SW480 (cell line): ENCODE data around the gene LAIR2.
"Not testable (repeated sequence)": the region's sequence is repeated elsewhere in the genome, so short reads cannot be mapped to it uniquely, and the experiment has no call there.

Experiments used
- DNase-seq: peaks from one replicate; pipeline ENCODE4 v3.0.0-alpha.2; 2016; ENCODE audit warnings: low spot score

The LAIR2 gene

DNA sequence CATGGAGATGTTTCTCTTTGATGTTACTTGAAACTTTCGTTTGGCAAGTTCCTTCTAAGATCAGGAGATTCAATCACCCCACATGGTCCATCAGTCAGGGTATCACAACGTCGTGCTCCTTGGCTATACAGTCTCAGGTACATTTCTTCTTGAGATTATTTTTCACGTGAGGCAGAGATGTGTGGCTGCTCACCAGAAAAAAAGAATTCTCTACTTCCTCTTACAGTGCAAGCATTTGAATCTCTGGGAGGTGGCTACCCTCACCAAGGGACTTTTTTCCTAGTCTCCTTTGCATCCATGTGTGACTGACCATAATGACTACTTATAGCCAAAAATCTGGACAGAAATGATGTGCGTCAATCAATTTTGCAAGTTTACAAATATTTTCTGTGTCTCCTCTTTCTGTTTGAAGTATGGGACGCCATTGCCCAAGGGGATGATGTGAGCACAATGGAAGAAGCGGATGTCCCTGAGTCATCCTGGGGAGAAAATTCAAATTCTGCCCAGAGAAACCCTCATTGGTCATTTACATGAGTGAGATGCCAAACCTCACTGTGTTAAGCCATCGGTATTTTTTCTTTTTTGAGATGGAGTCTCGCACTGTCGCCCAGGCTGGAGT lies 8.6 kb upstream of the LAIR2 start:
- DNase-seq = no peak

DNA sequence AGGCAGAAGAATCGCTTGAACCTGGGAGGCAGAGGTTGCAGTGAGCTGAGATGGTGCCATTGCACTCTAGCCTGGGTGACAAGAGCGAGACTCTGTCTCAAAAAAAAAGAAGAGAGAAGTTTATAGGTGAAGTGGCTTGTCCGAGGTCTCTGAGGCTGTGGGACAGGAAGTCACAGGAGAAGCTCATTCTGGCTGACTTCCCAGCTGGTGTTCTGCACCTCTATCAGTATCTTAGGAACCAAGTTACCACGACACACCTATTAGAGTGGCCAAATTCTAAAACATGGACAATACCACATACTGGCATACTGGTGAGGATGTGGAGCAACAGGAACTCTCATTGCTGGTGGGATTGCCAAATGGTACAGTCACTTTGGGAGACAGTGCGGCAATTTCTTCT lies 7.3 kb upstream of the LAIR2 start:
- not testable (repeated sequence) for DNase-seq

DNA sequence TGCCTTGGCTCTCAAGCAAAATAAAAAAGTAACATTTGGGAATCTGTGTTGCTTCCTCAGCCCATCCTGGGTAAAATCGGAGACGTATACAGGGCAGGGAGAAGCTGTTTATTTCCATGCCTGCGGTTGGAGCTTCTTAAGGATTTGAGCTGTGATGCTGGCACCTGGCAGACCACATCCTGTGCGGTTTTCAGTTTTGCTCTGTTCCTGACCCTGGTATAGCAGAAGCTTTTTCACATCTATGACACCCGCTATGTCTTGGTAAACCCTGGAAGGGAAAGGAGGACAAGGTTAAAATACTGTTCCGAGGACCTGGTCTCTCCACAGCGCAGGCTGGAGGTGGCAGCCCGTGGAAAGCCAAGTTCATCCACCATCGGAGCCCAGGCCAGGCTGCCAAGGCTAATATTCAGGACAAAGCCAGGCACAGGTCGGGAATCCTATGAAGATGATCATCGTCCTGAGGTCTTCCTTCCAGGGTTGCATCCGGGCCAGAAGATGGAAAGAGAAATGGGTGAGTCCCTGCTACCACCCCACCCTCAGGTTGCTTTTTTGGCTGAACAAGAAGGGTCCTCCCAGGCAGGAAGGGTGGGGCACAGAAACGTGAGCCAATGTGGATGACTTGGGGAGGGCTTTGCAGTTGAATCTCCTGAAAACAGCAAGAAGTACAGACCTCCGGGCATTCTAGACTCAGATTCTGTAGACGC lies 4.7 kb upstream of the LAIR2 start:
- peak; percentile 34 for DNase-seq

DNA sequence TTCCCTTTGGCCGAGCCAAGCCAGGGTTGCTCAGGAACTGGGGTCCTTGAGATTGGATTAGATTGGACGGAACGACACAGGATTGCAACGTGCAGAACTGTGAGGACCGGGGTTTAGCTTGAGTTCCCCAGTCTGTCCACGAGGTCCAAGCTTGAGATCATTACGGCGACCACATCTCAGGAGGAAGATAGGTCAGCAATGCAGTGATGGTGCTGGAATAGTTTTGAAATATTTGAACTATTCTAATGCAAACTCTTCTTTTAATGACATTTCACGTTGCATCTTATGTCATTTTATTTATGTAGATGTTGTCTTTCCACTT lies 4.2 kb upstream of the LAIR2 start:
- DNase-seq = not testable (repeated sequence)

DNA sequence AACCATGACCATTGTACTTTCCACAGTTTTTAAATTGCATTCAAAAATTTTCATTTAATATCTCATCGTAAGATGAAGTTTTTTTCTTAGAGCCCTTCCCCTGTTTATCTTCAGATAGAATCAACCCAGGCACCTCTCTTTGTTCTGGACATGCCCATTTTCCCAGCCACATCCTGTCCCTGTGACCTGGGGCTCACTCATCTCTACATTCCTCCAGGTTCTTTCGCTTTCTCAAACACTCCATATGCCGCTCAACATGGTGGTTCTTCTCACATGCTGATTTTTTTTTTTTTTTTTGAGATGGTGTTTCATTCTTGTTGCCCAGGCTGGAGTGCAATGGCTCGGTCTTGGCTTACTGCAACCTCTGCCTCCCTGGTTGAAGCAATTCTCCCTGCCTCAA lies 2.9 kb downstream of the LAIR2 start:
- not testable (repeated sequence) for DNase-seq

DNA sequence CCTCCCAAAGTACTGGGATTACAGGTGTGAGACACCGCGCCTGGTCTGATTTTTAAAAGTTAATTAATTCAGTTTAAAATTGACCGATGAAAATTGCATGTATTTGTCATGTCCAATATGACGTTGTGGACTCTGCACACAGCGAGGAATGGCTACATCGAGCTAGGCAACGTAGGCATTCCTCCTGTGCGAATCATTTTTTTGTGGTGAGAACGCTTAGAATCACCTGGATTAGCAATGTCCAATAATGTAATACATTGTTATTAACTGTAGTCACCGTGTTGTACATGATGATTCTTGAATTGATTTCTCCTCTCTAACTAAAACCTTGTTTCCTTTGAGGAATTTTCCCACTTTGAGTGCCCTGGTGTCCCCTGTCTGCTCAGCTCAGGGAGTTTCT lies 3.4 kb downstream of the LAIR2 start:
- peak; percentile 34 for DNase-seq

DNA sequence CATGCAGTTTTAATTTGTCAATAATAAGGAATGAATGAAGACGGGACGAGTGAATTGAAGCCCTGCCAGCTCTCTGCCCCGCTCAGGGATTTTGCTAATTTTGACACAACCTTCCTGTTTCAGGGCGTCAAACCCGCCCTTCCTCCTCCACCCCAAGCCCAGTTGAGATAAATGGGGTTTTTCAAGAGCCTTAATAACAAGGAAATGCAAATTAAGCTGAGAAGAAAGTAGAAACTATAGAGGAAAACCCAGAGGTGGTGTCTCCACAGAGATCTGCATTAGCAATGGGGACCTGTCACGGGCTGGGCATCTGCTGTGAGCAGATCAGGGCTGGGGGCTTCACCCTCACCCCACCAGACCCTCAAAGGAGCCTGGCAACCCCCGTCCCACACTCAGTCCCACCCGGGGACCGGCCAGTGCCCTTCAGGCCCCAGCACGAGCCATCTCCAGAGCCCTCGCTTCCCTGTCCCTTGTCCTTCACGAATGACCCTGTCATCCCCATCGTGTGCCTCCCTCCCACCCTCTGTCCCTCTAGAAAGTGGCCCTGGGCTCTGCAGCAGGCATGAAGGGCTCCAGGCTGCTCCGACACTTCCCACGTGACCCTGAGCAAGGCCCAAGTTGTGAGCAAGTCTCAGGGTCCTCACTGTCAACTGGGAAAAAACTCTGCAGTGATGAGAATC lies 4.5 kb downstream of the LAIR2 start:
- DNase-seq = not testable (repeated sequence)

DNA sequence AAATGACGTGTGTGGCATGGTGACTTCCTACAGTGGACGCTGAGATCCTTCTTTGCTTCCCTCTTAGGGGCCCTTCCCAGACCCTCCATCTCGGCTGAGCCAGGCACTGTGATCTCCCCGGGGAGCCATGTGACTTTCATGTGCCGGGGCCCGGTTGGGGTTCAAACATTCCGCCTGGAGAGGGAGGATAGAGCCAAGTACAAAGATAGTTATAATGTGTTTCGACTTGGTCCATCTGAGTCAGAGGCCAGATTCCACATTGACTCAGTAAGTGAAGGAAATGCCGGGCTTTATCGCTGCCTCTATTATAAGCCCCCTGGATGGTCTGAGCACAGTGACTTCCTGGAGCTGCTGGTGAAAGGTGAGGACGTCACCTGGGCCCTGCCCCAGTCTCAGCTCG lies 5.2 kb downstream of the LAIR2 start:
- DNase-seq = peak; percentile 12

DNA sequence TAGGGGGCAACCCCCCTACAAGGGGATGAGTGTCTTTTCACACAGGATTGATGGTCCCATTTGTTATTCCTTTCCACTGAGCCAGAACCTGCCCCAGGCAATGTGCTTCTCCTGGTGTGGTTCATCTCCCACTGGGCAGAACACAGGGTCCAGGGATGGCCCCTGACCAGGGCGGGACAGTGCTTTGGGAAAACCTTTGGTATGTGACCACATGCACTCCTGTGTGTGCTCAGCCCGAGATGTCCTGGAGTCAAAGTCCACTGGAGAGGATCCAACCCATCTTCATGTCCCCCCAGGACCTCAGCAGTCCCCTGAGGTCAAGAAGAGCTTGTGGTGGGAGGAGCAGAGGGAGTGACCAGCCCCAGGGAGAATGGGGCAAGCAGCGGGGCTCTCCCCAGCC lies 5.9 kb downstream of the LAIR2 start:
- DNase-seq = not testable (repeated sequence)

DNA sequence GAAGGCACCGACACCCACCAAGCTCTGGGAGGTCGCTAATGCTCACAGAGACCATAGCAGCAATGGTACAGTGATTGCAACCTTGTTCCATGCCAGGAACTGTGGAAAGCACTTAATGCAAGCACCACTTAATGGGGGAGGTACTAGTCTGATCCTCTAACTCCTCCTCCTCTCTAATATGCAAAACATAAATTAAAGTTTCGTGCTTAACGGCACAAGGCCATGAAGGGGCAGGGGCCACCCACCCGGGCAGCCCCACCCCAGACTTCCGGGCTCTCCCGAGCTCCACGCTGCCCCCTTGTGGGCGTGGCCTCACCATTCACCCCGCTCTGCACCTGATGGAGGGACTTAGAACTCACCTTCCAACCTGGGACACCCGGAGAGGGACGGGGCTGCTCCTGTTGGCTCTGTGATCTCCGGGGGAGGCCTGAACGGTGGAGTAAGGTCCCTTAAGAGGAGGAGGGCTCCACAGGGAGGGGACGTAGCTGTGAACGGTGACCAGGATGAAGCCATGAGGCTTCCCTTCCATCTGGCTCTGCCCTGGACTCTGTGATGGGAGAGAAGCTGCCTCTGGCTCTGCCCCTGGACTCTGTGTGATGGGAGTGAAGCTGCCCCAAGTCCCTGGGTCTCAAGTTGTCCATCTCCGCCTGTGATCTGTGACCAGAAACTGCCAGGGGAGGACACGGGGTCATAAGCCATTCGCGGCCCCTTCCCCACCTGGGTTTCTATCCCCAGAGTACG lies 6.7 kb downstream of the LAIR2 start:
- DNase-seq = not testable (repeated sequence)

DNA sequence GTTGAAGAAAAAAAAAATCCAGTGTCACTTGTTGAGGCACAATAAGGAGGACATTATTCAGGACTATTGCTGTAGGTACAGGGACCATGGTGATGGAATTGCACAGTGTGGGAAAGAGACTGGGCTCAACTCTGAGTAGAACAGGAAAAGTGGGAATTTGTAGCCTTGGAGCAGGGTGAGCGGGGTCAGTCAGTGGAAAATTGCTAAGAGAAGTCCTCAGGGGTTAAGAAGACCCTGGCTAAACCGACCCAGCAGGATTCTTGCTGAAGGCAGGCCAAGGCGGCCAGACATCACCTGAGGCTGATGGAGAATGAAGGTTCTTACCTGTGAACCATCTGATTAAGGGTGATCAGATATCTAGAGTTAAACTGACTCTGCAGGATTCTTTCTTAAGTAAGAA lies 12.5 kb downstream of the LAIR2 start:
- no peak for DNase-seq

DNA sequence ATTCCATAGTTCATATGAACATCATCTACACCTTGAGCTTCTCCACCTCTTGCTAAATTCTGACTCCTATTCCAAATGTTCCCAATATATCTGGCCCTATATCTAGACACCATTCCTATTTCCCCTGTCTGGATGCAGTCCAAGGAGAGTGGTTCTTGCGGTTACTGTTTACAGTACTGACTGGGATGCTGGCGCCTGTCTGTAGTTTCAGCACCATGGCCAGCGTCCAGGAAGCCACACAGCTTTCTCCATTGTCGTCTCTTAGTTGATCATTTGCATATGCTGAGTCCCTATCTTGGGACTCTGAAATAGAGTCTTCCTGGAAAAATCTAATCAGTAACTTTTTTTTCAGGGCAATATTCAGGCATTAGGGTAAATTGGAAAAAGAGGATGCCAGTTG lies 14.9 kb downstream of the LAIR2 start:
- DNase-seq = peak; percentile 88

DNA sequence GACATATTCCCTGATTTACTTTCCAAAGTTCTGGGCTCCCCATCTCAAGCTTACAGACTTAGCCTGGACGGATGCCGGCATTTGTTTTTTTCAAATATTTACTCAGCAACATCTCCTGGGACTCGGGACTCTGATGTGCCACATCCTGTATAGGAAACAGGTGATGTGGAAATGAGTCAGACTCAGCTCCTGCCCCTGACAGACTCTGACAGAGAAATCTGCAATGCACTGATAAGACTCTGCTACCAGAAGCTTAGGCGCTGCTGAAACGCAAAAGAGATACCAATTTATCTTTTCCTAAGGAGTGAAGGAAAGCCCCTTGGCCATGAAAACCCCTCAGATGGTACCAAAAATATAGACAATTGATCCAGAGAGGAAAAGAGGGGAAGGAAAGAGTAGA lies 16.2 kb downstream of the LAIR2 start:
- DNase-seq = peak; percentile 77

DNA sequence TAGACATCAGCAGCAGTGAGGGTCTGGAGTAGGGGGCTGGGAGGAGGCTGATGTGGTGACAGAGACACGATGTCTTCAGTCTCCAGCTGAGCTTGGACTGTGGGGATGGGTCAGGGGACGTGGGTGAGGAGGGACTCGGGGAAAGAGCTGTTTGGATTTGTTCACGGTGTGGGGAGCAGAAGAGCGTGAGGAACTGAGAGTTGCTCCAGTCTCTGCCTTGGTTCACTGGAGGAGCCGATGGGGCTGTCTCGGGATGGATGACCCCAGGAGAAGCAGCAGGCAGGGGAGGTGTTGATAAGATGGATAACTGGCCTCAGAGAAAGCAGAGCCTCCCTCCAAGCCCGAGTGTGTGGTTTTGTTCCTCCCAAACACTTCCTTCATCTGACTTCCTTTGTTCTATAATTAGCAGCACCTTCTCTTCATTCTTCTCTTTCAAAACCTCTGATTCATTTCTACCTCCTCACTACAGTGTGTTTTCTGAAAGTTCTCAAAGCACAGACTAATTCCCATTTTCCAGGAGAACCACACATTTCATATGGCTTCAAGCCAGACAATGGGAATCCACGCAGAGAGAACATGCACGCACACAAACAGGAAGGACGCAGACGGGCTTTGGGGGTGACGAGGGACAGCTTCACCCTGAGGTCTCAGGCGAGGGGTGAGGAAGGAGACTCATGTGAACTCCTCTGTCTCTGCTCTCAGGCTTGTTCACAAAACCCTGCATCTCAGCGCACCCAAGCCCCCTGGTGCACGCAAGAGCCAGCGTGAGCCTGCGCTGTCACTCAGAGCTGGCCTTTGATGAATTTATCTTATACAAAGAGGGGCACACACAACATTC lies 18.6 kb downstream of the LAIR2 start:
- DNase-seq = no peak

DNA sequence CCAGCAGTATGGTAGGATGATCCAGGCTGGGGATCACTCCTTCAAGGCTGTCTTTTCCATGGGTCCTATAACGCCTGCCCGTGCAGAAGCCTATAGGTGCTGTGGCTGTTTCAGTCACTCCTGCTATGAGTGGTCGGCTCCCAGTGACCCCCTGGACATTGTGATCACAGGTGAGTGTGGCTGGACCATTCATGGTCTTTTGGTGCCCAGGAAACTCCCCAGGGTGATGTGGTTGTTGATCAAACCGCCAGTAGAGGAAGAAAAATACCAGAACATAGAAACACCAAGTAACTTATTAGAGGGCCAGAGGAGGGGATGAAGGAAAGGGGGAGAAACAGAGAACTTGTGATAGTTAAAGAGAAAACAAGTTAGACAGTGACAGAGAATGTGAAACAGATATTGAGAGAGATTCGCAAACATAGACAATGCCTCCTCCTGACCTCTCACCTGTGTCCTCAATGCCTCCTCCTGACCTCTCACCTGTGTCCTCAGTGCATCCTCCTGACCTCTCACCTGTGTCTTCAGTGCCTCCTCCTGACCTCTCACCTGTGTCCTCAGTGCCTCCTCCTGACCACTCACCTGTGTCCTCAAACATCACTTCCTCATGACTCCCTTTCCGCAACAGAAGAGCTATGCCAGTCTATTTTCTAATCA lies 19.4 kb downstream of the LAIR2 start:
- DNase-seq = no peak

DNA sequence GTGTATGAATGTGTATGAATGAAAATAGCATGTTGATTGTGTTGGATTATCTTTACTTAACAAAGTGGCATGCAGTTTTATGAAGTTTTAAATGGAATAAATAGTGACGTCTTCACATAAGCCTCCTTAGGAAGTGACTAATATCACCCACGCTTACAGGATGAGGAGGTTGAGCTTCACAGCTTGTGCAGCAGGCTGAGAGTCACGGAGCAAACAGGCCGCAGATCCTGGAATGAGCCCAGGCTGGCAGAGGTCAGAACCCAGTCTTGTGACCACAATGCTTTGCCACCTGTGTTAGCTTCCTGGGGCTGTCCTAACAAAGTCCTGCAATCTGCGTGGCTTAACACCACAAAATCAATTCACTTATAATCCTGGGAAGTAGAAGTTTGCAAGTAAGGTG lies 20.8 kb downstream of the LAIR2 start:
- DNase-seq = peak; percentile 72

DNA sequence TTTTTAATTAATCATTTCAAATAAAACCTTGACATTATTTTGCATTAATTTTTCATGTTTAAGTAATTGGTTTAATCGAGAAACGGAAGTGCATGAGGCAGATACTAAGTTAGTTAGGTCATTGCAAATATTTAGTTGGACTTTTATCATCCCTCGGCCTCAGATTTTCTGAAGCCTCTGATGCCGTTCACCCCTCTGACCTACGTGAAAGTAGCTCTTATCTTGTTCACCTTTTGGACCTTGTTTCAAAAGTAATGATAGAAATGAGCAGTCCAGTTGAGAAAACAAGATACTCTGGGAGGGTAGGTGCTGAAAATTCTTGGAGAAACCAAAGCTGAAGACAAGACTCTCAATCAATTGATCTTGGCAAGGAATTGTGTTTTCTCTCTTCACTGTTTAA lies 23.0 kb downstream of the LAIR2 start:
- no peak for DNase-seq

DNA sequence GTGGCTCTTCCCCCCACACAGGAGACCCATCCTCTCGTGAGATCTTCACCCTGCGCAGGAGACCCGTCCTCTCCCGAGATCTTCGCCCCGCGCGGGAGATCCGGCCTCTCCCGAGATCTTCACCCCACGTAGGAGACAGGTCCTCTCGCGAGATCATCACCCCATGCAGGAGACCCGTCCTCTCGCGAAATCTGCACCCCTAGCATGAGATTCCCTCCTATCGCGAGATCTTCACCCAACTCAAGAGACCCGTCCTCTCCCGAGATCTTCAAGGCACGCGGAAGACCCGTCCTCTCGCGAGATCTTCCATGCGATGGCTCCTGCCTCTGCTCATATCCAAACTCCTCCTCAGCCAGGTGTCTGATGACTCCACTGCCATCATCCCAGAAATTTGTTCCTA lies 24.3 kb downstream of the LAIR2 start:
- no peak for DNase-seq

DNA sequence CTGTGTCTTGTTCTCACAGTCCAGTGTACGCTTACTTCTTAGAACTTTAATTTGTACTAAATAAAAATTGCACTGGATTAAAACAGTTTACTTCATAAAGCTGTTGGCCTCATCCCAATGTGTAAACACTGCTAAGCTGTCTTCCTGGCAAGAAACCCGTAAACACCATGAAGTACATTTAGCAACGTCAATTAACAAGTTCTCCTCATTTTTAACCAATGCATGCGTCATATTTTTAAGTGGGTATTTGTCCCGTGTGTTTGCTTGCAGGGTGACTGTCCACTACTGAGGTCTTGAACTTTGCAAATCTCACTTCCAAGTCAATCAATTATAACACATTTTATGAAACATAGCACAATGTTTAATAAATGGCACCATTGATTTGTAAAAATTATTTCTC lies 28.2 kb downstream of the LAIR2 start:
- no peak for DNase-seq

DNA sequence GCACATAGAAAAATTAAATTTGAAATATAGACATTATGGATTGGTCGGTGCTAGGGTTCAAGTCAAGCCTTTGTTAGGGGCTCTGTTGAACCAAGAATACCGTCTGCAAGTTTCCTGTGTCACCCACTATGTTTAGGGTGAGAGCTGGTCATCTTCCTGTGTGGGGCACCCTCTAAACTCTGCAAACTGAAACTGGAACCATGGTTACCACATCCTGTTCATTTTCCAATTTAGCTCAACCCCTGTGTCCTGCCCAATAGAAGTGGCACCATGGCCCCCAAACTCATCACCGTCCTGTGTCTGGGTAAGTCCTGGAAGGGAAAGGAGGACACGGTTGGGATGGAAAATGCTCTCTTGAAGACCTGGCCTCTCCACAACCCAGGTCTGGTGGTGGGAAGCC lies 29.9 kb downstream of the LAIR2 start:
- DNase-seq = no peak

DNA sequence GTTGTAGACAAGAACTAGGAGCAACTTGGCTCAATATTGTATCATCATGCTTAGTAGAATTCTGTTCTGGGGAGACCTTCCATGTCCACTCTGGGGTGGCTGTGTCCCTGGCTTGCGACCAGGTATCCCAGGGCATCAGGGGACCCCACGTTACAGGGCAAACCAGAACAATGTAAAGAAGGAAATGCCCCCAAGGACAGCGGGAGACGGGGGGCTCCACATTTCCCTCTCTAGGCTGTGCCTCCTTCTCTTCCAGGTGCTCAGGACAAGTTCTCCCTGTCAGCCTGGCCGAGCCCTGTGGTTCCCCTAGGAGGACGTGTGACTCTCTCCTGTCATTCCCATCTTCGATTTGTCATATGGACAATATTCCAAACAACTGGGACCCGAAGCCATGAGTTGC lies 30.8 kb downstream of the LAIR2 start:
- no peak for DNase-seq

DNA sequence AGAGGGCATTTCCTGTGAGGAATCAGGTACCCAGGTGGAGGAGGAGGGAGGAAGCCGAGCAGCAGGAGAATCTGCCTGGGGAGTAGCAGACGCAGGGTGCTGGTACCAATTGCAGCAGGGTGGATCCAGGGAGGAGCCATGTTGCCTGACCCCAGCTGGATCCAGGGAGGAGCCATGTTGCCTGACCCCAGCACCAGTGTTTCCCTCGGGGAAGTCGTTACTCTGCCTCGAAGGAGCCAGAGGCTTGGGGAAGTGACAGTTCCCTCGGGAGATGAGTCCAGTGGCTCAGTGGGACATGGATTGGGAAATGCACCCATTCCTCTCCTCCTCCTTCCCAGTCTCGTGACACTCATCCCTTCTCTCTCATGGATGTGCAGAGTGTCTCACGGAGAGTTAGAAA lies 31.5 kb downstream of the LAIR2 start:
- DNase-seq = no peak
